CD1c-positive myeloid dendritic cell (primary cell): ENCODE results near the gene OR2F1.

Experiments used
- DNase-seq: peaks from one replicate; pipeline ENCODE4 v3.0.0-alpha.2; 2016; ENCODE audit errors: extremely low spot score

OR2F1 gene

GRCh38 chr7:143954135-143954534 is 509 bp upstream of the OR2F1 start:
- no peak for DNase-seq

DNA sequence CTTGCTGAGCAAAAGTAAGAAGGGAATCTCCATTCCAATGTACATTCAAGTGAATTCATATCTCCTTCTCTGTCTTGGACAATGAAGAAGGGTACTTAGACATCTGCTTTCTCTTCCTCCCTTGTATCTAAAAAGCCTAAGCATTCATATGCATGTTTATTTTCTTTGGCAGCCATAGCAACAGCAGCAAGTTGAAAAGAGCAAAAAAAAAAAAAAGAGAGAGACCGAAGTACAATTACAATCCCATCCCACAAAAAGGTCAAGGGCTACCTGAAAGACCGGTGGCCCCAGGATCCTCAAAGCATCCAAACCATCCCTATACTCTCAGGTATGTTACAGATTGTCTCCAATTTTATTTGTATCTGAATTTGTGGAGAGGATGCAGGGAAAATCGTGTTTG is 4.1 kb downstream of the OR2F1 start:
- no peak for DNase-seq

DNA sequence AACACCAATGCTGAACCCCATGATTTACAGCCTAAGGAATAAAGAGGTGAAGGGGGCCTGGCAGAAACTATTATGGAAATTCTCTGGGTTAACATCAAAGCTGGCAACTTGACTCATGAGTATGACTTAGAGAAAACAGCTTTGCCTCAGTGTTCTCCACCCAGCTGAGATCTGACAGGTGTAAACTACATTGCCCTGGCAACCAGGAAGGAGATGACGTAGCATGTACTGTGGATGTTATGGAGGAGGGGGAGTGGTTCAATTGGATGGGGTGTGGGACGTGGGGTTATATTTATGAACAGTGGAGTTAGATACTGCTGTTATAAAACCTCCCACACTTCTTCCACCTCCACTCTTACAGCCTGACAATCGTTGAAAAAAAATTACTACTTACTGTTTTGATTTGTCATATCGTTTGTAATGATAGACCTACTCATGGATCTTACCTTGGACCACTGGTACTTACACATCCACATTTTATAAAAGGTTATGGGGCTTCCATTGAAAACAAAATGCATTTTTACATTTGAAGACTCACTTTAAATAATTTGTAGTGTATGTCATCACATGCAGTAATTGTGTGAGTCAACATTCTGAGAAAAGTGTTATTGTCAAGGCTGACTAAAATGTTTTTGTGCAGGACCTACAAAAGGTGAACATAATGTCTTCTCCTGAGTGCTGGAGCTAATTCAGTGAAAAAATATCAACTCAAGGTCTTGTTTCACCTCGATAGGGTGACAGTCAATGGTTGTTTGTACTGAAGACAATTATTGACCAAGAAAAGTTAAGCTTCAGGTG is 6.4 kb downstream of the OR2F1 start:
- no peak for DNase-seq

- DNase-seq = no peak
These were observed 10.6 kb downstream of the OR2F1 start for GRCh38 chr7:143965280-143965679.

DNA sequence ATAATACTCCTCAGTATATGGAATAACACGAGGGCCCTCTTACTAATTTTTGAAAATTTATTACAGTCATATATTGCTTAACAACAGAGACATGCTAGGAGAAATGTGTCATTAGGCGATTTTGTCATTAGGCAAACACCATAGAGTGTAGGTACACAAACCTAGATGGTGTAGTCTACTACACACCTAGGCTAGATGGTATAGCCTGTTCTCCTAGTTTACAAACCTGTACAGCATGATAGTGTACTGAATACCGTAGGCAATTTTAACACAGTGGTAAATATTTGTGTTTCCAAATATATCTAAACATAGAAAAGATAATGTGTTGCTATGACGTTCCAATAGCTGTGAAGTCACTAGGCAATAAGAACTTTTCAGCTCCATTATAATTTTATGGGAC is 12.8 kb downstream of the OR2F1 start:
- DNase-seq = no peak

GRCh38 chr7:143973870-143974416 is 19.3 kb downstream of the OR2F1 start:
- DNase-seq = no peak

DNA sequence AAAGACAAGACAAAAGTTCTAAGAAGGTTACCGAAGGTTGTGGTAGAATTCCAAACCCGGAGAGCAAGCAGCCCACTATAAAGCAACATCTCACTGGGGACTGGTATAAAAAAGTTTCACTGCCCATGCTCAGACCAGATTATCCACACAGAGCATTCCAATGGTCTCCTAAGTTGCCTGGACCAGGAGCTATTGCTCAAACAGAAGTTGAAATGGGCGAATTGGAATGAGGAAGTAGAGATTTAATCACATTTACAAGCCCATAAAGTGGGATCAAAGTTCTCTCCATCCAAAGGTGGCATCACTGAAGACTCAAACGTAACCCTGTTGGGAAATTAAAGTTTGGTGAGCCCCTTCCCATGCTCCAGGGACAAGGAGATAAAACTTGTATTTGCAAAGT is 19.8 kb downstream of the OR2F1 start:
- no peak for DNase-seq

GRCh38 chr7:143975617-143976016 is 21.0 kb downstream of the OR2F1 start:
- DNase-seq = no peak

DNA sequence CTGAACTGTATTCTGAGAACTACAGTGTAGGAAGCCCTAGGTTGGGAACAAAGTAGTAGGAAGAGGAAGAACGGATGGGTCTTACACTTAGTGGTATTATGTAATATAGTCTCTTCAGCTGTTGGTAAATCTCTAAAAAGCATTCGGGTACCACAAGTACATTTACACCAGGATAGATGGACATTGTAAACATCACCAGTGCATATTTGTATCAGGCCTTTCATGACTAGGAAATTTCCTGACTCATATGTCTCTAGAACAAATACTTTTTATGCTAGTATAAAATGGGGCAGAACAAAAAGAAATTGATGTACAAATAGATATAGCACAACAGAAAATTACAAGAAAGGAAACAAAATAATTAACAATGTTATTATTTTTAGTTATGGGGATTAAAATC is 23.9 kb downstream of the OR2F1 start:
- DNase-seq = no peak

DNA sequence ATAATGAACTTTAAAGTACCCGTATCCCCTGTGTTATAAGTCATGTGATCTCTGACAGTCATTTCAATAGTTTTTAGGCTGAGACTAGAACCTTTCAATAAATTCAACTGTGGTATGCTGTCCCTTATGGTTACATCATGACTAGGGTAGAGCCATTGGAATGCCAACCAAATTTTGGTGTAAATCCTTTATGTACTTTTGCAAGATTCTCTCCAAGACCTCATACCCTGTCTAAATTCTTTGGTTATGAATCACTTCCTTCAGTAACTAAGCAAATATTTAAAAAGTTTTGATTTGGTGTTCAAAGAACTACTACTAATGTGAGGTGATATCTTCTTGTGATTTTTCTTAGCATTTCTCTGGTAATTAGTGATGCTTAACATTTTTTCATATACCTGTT is 24.7 kb downstream of the OR2F1 start:
- DNase-seq = no peak

GRCh38 chr7:143979998-143980397 is 25.4 kb downstream of the OR2F1 start:
- DNase-seq = no peak

- DNase-seq = no peak
These were observed 26.3 kb downstream of the OR2F1 start for GRCh38 chr7:143980746-143981510.

- DNase-seq = no peak
These were observed 29.3 kb downstream of the OR2F1 start for GRCh38 chr7:143983960-143984359.

DNA sequence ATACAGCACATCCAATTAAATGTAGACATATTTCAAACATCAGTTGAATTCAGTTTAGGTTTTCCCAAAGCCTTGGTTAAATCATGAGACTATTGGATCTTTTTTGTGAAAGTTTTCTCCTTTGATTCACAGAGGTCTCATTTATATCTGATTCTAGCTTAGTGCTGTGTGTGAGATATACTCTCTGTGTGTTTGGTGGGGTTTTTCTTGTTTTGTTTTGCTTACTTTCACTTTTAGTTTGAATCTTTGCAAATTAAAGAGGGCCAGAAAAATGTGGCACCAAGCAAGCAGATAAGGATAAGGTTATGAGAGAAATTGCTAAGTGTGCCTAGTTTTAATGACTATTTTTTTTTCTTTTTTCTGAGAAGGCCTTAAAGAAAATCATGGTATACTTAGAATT is 32.9 kb downstream of the OR2F1 start:
- DNase-seq = no peak

DNA sequence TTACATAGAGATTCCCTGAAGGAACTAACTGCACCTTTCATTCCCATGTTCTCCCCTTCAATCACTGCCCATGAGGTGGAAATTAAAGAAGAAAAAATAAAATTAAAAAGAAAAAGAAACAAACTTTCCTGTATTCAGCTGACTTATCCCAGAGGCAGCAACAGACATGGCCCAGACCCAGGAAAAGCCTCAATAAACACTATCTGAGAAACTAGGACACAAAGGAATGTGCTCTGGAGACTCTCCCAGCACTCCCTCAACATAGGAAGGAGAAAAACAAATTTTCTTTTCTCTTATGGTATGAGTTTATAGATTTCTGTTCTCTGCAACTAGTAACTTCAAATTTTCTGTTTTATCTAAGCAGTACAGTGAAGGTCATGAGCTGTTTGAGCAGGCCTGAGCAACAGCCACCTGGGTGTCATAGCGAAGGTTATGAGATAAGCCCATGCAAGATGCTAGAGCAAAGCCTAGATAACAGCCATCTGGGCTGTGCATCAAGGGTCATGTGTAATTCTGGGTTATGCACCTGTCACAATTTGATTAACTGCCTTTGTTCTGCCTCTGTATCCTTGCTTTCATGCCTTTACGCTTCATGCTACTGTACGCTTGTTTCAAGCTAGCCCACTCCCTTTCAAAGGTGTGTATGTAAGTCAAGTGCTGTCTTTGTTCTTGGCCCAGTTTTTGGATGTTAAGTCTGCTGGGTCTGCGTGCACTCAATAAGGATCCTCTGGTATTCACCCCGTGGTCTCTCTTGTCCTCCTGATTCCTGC is 34.5 kb downstream of the OR2F1 start:
- no peak for DNase-seq

DNA sequence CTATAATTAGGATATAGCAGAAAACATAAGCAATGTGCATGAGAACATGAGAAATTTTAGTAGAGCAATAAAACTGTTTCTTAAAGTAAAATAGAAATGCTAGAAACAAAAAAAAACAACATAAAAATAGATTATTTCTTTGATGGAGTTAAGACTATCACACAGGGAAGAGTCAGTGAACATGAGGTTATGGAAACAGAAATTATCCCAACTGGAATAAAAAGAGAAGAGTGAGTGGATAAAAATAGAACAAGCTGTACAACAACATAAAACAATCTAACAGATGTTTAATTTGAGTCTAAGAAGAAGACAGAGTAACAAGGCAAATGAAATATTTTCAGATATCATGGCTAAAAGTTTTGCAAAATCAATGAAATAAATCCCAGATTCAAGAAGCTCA is 38.0 kb downstream of the OR2F1 start:
- no peak for DNase-seq

DNA sequence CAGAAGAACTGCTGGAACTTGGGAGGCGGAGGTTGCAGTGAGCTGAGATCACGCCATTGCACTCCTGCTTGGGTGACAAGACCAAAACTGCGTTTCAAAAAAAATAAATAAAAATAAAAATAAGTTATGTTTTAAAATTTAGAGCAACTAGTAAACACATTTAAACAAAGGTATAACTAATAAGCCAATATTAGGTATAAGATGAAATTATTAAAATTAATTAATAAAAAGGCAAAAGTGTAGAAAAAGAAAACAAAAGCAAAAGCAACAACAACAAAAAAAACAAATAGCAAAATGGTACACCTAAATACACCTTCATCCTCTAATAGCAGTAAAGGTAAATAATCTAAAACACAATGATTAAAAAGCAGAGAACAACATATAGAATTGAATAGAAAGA is 39.3 kb downstream of the OR2F1 start:
- no peak for DNase-seq

DNA sequence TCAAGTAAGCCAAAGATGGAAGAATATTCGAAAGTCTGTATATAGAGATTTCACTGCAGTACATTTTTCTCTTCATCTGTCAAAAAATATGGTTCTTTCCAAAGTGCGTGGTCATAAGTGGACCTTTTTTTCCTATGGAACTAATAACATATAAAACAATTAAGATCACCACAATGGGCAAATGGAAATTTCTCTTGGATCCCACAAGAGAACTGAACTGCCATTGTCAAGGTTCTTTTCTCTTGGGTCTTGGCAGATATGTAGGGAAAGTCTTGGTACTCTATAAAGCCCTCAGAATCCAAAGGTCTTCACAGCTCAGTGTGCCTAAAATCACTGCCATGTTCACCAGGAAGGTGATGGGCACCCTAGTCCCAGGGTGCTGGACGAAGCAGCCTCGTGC is 45.4 kb downstream of the OR2F1 start, which contains the start of gene OR6B1:
Gene OR6B1, plus strand, starts transcription at position 301 of the 400 bp plus-strand sequence. CDS start 3,677 bp downstream, outside the sequence.
- DNase-seq = no peak

- no peak for DNase-seq
These were observed 46.9 kb downstream of the OR2F1 start for GRCh38 chr7:144001543-144001942.

GRCh38 chr7:144004703-144005102 is 50.1 kb downstream of the OR2F1 start:
- DNase-seq = no peak

DNA sequence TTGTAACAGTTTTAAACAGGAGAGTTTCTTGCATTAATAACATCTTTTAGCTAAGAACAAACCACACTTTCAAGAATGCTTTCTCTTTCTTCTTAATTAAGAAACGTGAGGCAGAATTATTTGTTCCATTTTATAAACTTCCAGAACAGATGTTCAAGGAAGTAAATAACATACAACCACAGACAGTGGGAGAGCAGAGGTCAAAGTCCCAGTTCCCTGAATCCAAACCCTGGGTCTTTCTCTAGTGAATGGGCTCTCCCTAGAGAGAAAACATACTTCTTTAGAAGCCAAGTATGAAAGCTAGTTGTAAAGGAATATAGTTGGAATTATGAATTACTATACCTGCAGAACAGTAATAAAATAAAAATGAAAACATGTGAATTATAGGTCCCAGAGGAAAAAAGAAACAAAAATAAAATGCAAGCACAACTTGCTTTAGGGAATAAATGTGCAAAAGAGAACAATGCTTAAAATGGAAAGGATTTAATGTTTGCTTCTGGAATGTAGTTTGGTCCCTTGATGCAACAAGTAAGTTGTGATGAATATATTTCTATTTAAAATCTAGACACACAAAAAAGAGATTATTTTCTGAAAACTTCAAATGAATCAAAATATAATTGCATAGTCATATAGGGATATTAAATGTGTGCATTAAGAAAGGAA is 51.5 kb downstream of the OR2F1 start:
- DNase-seq = no peak

- no peak for DNase-seq
These were observed 52.0 kb downstream of the OR2F1 start for GRCh38 chr7:144006692-144007042.
